Fibroblast of lung (primary cell): ENCODE measurements around the gene IL19.

Source experiments
- CTCF ChIP-seq, 2 donors: IDR thresholded peaks in 1 of 2; conservative IDR thresholded peaks in 1 of 2; 1 replicate in 1 of 2; 2 replicates in 1 of 2; pipeline ENCODE4 v1.5.1; 2011 to 2012; ENCODE audit warnings: low read length in 2 of 2, control low read depth in 1 of 2, inconsistent platforms in 1 of 2, low read depth in 1 of 2, mild to moderate bottlenecking in 1 of 2
- EZH2 ChIP-seq: IDR thresholded peaks from 2 replicates; pipeline ENCODE4 v1.5.1; 2012; ENCODE audit warnings: low read length, control low read depth, mild to moderate bottlenecking; ENCODE audit errors: missing control alignments

- TF ChIP-seq EZH2, result no peak
- TF ChIP-seq CTCF (conservative IDR thresholded peaks at IDR 0.05 in 1 of 2, IDR thresholded peaks at IDR 0.05 in 1 of 2; ENCODE audit: low read depth in 1 of 2, low read length in 2 of 2), result no peak
Measured at GRCh38 chr1:206769304-206769731, 1.3 kb upstream of the IL19 start.
